ENCODE results near the gene FNIP1.
"Not testable (repeated sequence)": the region's sequence is repeated elsewhere in the genome, so short reads cannot be mapped to it uniquely, and the experiment has no call there.

The FNIP1 gene

DNA sequence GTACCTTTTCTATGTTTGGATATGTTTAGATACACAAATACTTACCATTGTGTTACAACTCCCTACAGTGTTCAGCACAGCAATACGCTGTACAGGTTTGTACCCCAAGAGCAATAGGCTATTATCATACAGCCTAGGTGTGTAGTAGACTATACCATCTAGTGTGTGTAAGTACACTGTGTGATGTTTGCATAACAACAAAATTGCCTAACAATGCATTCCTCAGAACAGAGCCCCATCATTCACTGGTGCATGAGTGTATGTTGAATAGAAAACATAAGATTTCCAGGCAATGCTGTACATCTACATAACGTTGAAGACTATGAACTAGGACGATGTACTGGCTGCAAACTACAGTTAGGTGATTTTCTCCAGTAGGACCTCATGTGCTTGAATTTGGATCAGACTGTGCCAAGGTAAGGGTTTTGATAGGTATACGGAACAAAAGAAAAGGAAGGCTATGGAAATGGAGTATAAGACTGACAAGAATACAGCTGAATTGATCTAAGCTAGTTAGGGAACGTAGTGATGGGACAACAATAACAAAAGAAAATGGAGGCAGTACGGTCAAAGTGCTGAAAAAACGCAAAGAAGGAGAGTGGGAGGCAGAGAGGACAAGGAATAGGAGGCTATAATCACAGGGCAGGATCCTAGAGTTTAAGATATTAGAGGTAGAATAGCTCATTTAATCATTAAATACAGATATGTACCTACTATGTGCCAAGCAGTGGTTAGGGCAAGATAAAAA is 46.9 kb downstream of the FNIP1 start:
- no peak for DNase-seq

DNA sequence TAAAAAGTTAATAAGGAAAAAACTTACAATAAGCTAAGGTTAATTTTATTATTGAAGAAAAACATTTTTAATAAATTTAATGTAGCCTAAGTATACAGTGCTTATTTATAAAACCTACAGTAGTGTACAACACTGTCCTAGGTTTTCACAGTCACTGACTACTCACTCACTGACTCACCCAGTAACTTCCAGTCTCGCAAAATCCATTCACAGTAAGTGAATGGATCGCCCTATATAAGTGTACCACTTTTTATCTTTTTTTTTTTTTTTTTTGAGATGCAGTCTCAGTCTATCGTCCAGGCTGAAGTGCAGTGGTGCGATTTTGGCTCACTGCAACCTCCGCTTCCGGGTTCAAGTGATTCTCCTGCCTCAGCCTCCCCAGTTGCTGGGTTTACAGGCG is 47.7 kb downstream of the FNIP1 start:
- no peak for DNase-seq

DNA sequence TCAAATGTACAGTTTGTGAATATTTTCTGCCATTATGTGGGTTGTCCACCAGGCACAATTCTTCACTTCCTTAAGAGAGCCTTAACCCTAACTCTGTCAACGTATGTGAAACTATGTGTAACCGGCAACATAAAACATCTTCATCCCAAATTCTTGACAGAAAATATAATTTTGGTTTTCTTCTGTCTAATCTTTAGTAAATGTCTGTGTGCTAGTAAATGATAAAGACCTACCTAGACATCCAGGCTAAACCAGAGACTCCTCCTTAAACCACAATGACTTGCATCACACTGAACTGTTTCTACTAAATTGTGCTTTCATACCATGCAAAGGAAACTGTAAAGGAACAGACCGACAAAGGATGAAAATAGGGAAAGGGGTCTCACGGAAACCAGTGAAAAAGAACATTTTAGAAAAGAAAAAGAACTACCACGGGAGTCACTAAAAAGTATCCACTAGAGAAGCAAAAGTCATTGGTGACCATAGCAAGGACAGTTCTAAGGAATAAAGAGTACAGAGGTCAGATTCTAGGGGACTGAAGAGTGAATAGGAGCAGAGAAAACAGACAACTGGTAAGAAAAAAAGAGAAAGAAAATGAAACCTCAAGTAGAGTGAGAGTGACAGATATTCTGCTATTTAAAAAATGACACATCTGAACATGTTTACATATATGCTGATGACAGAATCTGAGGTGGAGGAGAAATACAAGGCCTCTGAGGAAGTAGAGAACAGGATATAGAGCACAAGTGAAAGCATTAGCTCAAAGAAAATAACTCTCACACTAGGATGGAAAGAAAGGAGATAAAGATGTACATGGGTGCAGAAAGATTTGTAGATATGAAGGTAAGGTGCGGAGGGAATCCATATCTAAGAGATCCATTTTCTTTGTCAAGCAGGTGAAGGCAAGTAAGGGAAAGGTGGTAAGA is 49.4 kb downstream of the FNIP1 start:
- no peak for DNase-seq

DNA sequence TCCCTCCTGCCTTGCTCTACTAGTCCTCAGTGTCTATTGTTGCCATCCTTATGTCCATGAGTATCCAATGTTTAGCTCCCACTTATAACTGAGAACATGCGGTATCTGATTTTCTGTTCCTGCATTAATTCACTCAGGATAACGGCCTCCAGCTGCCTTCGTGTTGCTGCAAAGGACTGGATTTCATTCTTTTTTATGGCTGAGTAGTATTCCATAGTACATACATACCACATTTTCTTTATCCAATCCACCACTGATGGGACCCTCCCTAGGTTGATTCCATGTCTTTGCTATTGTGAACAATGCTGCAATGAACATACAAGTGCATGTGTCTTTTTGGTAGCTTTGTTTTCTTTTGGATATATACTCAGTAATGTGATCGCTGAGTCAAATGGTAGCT is 50.4 kb downstream of the FNIP1 start:
- no peak for DNase-seq

DNA sequence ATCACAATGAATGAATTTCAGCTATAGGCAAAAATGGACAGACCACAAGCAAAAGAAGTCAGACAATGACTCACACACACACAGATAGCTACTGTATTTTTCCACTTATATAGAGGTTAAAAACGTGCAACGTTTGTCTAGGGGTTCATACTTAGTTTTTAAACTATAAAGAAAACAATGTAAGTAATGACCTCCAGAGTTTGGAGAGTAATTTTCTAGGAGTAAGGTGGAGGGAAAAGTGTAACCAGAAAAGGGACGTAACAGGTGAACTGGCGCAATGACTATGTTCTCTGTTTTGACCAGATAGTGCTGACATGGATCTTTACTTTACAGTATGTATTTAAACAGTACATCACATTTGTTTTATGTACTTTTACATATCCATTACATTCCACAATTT is 51.1 kb downstream of the FNIP1 start:
- DNase-seq: no peak

DNA sequence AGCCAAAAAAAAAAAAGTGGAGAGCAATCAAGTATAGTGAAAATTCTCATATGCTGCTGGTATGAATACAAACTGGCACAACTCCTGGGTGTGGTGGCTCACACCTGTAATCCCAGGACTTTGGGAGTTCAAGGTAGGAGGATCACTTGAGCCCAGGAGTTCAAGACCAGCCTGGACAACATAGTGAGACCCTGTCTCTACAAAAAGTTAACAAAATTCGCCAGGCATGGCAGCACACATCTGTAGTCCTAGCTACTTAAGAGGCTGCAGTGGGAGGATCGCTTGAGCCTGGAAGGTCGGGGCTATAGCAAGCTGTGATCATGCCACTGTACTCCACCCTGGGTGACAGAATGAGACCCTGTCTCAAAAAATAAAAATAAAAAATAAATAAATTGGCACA is 51.7 kb downstream of the FNIP1 start:
- no peak for DNase-seq

DNA sequence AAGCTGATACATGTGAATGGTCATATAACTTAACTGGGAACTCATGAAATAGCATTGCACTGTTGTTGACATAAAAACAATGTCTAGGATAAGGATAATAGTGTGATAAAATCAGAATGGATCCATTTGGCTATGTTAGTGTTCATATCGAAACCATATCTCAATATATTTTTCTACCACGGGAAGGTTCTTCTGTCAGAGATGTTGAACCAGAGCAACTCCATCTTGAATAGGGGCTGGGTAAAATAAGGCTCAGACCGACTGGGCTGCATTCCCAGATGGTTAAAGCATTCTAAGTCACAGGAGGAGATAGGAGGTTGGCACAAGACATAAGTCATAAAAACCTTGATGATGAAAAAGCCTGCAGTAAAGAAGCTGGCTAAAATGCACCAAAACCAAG is 56.3 kb downstream of the FNIP1 start:
- no peak for DNase-seq

DNA sequence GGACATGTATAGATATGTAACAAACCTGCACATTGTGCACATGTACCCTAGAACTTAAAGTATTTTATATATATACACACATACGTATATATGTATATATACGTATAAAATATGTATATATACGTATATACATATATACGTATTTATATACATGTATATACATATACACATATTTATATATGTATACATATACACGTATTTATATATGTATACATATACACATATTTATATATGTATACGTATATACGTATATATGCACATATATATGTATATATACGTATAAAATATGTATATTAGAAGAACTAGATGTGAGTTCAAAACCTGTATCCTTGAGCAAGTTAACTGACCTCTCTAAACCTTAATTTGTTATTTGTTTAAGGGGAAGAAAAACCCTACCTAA is 61.4 kb downstream of the FNIP1 start:
- no peak for DNase-seq

DNA sequence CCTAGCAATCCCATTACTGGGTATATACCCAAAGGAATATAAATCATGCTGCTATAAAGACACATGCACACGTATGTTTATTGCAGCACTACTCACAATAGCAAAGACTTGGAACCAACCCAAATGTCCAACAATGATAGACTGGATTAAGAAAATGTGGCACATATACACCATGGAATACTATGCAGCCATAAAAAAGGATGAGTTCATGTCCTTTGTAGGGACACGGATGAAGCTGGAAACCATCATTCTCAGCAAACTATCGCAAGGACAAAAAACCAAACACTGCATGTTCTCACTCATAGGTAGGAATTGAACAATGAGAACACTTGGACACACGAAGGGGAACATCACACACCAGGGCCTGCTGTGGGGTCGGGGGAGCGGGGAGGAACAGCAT is 61.9 kb downstream of the FNIP1 start:
- not testable (repeated sequence) for DNase-seq

DNA sequence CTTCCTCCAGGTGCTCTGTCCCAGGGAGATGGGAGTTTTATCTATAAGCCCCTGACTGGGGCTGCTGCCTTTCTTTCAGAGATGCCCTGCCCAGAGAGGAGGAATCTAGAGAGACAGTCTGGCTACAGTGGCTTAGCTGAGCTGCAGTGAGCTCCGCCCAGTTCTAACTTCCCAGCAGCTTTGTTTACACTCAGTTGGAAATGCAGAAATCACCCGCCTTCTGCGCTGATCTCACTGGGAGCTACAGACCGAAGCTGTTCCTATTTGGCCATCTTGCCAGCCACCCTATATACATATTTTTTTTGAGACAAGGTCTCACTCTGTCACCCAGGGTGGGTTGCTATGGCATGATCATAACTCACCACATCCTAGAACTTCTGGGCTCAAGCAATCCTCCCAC is 67.5 kb downstream of the FNIP1 start:
- DNase-seq: not testable (repeated sequence)

DNA sequence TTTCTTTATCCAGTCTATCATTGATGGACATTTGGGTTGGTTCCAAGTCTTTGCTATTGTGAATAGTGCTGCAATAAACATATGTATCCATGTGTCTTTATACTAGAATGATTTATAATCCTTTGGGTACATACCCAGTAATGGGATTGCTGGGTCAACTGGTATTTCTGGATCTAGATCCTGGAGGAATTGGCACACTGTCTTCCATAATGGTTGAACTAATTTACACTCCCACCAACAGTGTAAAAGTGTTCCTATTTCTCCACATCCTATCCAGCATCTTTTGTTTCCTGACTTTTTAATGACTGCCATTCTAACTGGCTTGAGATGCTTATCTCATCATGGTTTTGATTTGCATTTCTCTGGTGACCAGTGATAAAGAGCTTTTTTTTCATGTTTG is 72.7 kb downstream of the FNIP1 start:
- not testable (repeated sequence) for DNase-seq

DNA sequence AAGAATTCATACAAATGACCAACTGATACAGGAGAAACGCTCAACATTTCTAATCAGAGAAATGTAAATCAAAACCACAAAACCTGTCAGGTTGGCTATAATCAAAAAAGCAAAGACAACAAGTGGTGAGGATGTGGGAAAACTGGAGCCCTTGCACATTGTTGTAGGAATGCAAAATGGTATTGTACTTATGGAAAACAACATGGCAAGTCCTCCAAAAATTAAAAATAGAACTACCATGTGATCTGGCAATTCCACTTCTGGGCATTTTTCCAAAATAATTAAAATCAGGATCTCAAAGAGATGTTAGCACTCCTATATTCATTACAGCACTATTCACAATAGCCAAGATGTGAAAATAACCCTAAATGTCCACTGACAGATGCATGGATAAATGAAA is 76.1 kb downstream of the FNIP1 start:
- no peak for DNase-seq

DNA sequence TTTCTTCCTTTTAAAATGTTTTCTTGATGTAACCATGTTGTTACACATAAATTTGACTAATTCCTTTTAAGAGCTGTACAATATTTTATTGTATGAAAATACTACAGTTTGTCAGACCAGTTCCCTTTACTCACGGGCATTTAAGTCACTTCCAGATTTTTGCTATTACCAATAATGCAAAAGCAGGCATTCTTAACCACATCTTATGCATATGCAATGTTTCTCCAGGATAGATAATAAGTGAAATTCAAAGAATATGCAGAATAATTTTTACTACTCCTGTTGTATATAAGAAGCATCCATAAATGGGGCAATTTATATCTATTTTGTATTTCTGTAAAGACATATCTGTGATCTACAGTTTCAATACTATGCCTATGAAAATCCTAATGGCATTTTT is 77.3 kb downstream of the FNIP1 start:
- DNase-seq: no peak

DNA sequence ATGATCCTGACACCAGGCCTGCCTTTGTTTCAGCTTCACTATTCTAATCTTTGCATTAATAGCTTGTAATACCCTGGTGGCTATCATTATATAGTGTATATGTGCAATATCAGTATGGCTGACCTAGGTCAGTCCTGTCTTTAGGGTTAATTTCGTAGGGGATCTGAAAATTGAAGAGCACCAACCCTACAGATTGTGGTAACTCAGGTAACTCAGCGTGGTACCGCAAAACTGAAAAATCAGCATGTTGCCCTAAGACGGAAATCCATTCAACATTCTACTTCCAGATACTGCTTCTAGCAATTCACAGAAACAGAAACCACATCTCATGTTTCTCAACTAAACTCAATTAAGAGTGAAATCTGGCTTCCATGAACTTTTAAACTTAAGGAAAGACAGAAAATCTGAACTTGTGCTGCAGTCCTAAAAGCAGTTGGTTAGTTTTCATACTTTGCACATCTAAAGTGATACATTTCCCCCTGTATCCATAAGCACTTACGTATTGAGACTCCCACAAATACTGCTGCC is 78.3 kb downstream of the FNIP1 start:
- no peak for DNase-seq

DNA sequence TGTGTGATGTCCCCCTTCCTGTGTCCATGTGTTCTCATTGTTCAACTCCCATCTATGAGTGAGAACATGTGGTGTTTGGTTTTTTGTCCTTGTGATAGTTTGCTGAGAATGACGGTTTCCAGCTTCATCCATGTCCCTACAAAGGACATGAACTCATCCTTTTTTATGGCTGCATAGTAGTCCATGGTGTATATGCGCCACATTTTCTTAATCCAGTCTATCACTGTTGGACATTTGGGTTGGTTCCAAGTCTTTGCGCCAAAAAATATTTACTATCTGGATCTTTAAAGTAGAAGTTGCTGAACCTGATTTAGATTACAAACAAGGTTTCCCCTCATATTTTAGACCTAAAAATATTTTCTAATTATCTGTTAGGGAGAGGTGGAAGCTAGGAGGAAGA is 79.7 kb downstream of the FNIP1 start:
- not testable (repeated sequence) for DNase-seq

DNA sequence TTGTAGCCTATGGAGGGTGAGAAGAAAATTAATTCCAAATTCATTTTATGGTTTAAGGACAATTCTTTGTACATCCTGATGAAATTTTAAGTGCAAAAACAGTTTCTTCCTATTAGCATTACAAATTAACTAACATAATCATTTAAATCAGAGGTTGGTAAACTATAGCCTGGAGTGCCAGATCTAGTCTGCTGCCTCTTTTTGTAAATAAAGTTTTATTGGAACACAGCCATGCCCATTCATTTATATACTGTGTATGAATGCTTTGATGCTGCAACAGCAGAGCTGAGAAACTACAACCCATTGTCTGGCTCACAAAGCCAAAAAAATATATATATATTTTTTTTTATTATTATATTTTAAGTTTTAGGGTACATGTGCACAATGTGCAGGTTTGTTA is 80.2 kb downstream of the FNIP1 start:
- no peak for DNase-seq

DNA sequence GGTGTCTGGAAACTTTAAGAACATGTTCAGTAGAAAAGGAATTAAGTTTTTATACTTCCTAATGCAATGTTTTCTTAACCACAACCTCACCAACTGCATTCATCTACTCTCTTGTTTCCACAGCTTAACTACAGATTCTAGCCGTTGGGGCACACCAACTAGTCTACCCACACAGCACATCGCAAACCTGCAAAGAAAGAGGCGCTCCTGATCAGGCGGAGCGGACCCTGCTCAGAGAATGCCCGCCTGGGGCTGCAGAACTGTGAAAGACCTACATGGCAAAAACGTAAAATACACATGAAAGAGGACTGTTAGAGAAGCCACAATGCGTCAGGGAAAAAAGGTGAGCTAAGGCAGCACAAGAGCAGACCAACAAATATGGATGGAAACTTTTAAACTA is 86.4 kb downstream of the FNIP1 start:
- DNase-seq: no peak

DNA sequence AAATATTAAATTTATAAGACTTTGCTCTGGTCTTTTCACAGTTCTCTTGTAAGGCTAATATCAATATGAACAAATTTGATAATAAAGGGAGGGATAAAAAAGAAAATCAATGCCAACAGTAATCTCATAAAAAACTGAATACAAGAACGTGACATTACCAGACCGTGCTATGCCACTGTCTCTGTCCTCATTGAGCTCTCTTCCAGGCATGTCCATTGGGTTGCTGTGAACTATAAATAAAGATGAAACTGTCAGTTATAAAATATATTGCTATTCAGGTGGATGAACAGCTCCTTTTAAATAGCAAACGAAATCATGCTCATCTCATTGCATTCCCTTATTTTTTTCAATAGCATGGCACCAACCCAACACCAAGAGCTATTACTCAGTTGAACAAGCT is 87.8 kb downstream of the FNIP1 start:
- no peak for DNase-seq

DNA sequence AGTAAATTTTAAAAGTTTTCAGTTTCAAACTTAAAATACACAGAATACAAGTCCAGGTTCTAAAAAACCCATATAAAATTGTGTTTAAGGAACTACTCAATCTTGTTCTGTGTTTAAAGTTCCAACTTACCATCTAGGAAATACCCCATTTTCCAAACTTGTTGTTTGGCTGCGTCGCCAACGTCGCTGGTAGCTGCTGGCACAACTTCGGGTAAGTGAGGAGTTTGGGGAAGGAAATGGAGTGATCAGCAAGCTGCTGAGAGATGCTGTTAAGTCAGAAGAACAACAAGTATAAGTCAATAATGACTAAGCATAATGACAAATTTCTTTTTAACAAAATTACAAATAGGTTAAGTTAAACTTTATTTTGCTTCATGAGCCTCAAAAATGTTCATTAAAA is 90.5 kb downstream of the FNIP1 start:
- DNase-seq: no peak

DNA sequence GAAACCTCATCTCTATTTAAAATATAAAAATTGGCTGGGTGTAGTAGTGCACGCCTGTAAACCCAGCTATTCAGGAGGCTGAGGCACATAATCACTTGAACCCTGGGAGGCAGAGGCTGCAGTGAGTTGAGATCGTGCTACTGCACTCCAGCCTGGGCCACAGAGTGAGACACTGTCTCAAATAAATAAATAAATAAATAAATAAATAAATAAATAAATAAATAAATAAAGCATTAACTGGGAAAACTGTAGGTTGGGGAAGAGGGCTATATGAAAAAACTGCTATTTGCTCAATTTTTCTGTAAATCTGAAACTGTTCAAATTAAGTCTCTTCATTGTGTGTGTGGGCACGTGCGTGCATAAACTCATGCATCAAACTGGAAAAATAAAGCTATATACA is 101.9 kb downstream of the FNIP1 start:
- no peak for DNase-seq

DNA sequence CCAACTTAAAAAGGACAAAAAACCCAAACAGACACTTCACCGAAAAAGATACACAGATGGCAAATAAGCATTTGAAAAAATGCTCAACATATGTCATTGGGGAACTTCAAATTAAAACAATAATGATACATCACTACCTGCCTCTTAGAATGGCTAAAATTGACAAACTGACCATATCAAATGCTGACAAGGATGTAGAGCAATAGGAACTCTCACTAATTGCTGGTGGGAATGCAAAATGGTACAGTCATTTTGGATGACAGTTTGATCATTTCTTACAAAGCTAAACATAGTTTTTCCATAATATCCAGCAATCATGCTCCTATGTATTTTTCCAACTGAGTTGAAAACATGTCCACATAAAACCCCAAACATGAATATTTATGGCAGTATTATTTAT is 102.9 kb downstream of the FNIP1 start:
- DNase-seq: no peak

DNA sequence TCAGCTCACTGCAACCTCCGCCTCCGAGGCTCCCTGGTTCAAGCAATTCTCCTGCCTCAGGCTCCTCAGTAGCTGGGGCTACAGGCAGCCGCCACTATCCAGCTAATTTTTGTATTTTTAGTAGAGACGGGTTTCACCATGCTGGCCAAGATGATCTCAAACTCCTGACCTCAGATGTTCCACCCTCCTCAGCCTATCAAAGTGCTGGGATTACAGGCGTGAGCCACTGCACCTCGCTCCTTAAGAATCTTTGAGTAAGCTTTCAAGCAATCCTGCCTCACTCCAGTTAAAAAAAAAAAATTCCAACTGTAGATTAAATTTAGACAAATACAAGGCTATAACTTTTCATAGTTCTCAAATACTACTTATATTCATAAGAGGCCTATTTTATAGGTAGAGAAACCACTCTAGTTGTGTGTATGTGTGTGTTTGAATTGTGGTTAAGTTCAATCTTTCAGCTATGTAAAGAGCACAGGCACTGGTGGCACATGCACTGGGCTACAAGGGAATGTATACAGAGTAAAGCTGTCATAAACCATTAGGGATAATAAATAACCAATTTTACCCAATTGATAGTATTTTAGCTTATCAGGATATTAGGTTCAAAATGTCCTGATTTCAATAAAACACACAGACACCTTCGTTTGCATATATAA is 111.2 kb downstream of the FNIP1 start:
- DNase-seq: no peak

DNA sequence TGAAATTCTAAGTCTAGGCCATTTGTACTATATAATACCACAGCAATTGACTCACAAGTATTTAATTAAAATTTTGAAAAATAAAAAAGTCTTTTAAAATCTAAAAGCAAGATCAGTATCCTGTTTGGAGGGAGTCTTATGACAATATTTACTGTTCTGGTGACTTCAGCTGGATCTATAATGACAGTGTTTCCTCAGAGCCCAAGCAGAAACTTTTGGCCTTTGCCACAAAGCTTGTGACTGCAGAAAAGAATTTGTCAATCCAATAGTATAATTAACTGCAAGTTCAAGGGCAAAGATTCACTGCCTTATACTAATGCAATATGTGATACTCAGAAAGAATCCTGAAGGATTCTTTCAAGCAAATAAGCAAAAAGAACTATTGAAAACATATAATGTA is 112.2 kb downstream of the FNIP1 start:
- DNase-seq: no peak

DNA sequence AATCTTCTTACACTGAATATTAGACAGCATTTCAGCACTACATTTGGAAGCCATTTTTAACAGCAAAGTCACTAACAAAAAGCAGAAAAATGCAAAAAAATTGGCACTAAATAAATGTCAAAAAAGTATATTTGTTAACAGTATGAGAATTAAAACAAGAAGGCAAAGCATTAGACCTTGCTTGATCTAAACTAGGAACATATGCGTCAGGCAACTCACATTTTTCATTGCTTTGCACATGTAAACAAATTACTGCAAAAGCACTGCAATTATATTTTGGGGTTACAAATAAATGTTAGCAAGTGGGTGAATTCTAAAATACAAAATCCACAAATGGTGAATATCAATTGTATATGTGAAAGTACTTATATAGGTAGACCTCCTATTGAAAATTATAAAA is 112.8 kb downstream of the FNIP1 start:
- DNase-seq: no peak

Data from kidney glomerular epithelial cell (primary cell).